K562 treated with DMSO at 1 percent for 24 hours (cell line): Measurements from ENCODE around the gene MIA. TPM values are rescaled to one million over a fixed set of nuclear protein-coding genes. Genes with fewer than 3 reads are reported as not detected.

Experiments
- total RNA-seq: library from RNA; unstranded; fragments of 300-600 nt; gene quantifications from 2 replicates; pipeline ENCODE4 v1.2.3, GENCODE V29; 2022; ENCODE audit warnings: low read depth; ENCODE audit not compliant: insufficient read depth

Gene MIA
- total RNA-seq = not detected in 2 replicates

GRCh38 chr19:40774916-40775631 lies at the start of gene MIA:
MIA (plus strand) TSS chr19:40775521; CDS start chr19:40775543, 22 bp downstream.

GRCh38 chr19:40750058-40750873 lies 25.1 kb upstream of the MIA start, which contains the start of gene ACTMAP:
ACTMAP (minus strand) TSS chr19:40750477; CDS start chr19:40749803, 674 bp downstream.

GRCh38 chr19:40750874-40751537 lies 24.3 kb upstream of the MIA start, which contains the start of gene SNRPA:
SNRPA (plus strand) TSS chr19:40751203; CDS start chr19:40751409, 206 bp downstream.

GRCh38 chr19:40777937-40778705 lies 2.8 kb downstream of the MIA start, which contains the start of gene RAB4B:
RAB4B (plus strand) TSS chr19:40778247; CDS start chr19:40778376, 129 bp downstream.

GRCh38 chr19:40798683-40799557 lies 23.6 kb downstream of the MIA start, which contains the start of gene EGLN2:
EGLN2 (plus strand) TSS chr19:40799191; CDS start chr19:40800573, 1,382 bp downstream.

Other genes starting within 250 kb of the MIA start
- gene SHKBP1, start 198.6 kb upstream of the MIA start, total RNA-seq = 124 and 131 TPM in 2 replicates
- gene LTBP4, start 174.2 kb upstream of the MIA start, total RNA-seq = 251 and 283 TPM in 2 replicates
- gene NUMBL, start 84.9 kb upstream of the MIA start, total RNA-seq = 25.7 and 32.9 TPM in 2 replicates
- gene COQ8B, start 58.6 kb upstream of the MIA start, total RNA-seq = 36.8 and 37.2 TPM in 2 replicates
- gene ITPKC, start 58.4 kb upstream of the MIA start, total RNA-seq = 15.2 and 17.1 TPM in 2 replicates
- 19.6 and 19.7 TPM in 2 replicates for gene ACTMAP, start 25.0 kb upstream of the MIA start, total RNA-seq
- 86.7 and 91.4 TPM in 2 replicates for gene SNRPA, start 24.3 kb upstream of the MIA start, total RNA-seq
- gene RAB4B, start 2.7 kb downstream of the MIA start, total RNA-seq = 57.1 and 59.4 TPM in 2 replicates
- 124 and 143 TPM in 2 replicates for gene EGLN2, start 23.7 kb downstream of the MIA start, total RNA-seq
- gene CYP2A6, start 74.9 kb downstream of the MIA start, total RNA-seq = not detected in 2 replicates
- not detected in 2 replicates for gene CYP2A7, start 106.7 kb downstream of the MIA start, total RNA-seq
- gene CYP2B6, start 215.8 kb downstream of the MIA start, total RNA-seq = not detected in 2 replicates